ENCODE results near the gene PRRC2B.

- TF ChIP-seq POLR2A (IDR thresholded peaks at IDR 0.05; ENCODE audit: low read length) (no peak), GATA1 (IDR thresholded peaks at IDR 0.05; ENCODE audit: low read depth, low read length) (no peak)
Measured at GRCh38 chr9:131419026-131419614, 25.2 kb downstream of the PRRC2B start.

Measured in erythroblast (primary cell).